OCI-LY7 (cell line): ENCODE measurements around the gene CDK5R2. TPM values are rescaled to one million over a fixed set of nuclear protein-coding genes. Genes with fewer than 3 reads are reported as not detected.
"Not testable (repeated sequence)": the region's sequence is repeated elsewhere in the genome, so short reads cannot be mapped to it uniquely, and the experiment has no call there.

ENCODE experiments used
- BruUV-seq: library from RNA; stranded (reverse); fragments of 400-500 nt; replicated peaks from 2 replicates; lab custom pipeline; 2021; lab: Mats Ljungman, UMichigan
- CTCF ChIA-PET: fragments of 300-600 bp; sonication (Branson Sonifier 250); formaldehyde crosslinking; loops from one replicate; lab custom pipeline; 2022; ENCODE audit warnings: antibody characterized with exemption; ENCODE audit not compliant: unreplicated experiment; lab: Charles Lee
- POLR2A ChIA-PET: fragments of 300-600 bp; sonication (Branson Sonifier 250); formaldehyde crosslinking; loops from one replicate; lab custom pipeline; 2022; ENCODE audit warnings: antibody characterized with exemption; lab: Charles Lee
- DNase-seq: peaks from one replicate; pipeline ENCODE4 v3.0.0-alpha.2; 2015; ENCODE audit warnings: low spot score
- H2AFZ ChIP-seq: fragments of 200-600 bp; sonication (generic), shearing (Covaris generic); 2 replicates; pipeline ENCODE4 v1.6.1; 2014; ENCODE audit warnings: mild to moderate bottlenecking, antibody characterized with exemption, low read length, moderate library complexity
- H3K27ac ChIP-seq: fragments of 200-600 bp; sonication (generic); 2 replicates; pipeline ENCODE4 v1.5.1; 2014; ENCODE audit warnings: mixed run types, low read depth, mild to moderate bottlenecking, moderate library complexity, low read length, inconsistent platforms; ENCODE audit not compliant: poor library complexity, severe bottlenecking
- H3K36me3 ChIP-seq: fragments of 200-600 bp; sonication (generic); 2 replicates; pipeline ENCODE4 v1.6.1; 2014; ENCODE audit warnings: mild to moderate bottlenecking, antibody characterized with exemption, low read length, moderate library complexity, mixed read lengths; ENCODE audit not compliant: insufficient read depth
- H3K4me1 ChIP-seq: fragments of 200-600 bp; sonication (generic); 2 replicates; pipeline ENCODE4 v1.5.1; 2014; ENCODE audit warnings: mild to moderate bottlenecking, low read length; ENCODE audit not compliant: insufficient read depth, poor library complexity, severe bottlenecking
- H3K4me2 ChIP-seq: fragments of 200-600 bp; sonication (generic); 2 replicates; pipeline ENCODE4 v1.6.1; 2014; ENCODE audit warnings: mild to moderate bottlenecking, low read length
- H3K4me3 ChIP-seq: fragments of 200-600 bp; sonication (generic); 2 replicates; pipeline ENCODE4 v1.5.1; 2014; ENCODE audit warnings: mild to moderate bottlenecking, low read depth, low read length; ENCODE audit not compliant: poor library complexity, severe bottlenecking
- H3K79me2 ChIP-seq: fragments of 200-600 bp; sonication (generic); 2 replicates; pipeline ENCODE4 v1.6.1; 2016; ENCODE audit warnings: low read depth, mild to moderate bottlenecking, low read length, moderate library complexity, mixed read lengths; ENCODE audit not compliant: insufficient read depth
- H3K9me2 ChIP-seq: fragments of 200-600 bp; sonication (generic); 2 replicates; pipeline ENCODE4 v1.6.1; 2016; ENCODE audit warnings: mild to moderate bottlenecking, low read length, mixed read lengths; ENCODE audit not compliant: insufficient read depth
- H3K9me3 ChIP-seq: fragments of 200-600 bp; sonication (generic); 2 replicates; pipeline ENCODE4 v1.6.1; 2014; ENCODE audit warnings: mild to moderate bottlenecking, mixed run types, low read length, mixed read lengths
- H4K20me1 ChIP-seq: fragments of 200-600 bp; sonication (generic); 2 replicates; pipeline ENCODE4 v1.6.1; 2014; ENCODE audit warnings: mild to moderate bottlenecking, antibody characterized with exemption, low read length, moderate library complexity, mixed read lengths; ENCODE audit not compliant: insufficient read depth
- EZH2phosphoT487 ChIP-seq: fragments of 200-600 bp; sonication (generic); IDR thresholded peaks from 2 replicates; pipeline ENCODE4 v1.6.1; 2018; ENCODE audit warnings: low read depth, borderline replicate concordance, mild to moderate bottlenecking, mixed run types, antibody characterized with exemption, low read length, moderate library complexity, mixed read lengths
- intact Hi-C: fragments of 100-400 bp; cut with micrococcal nuclease; formaldehyde crosslinking; loops from one replicate; pipeline ENCODE4 v1.10.0; 2022; ENCODE audit not compliant: unreplicated experiment
- total RNA-seq, 2 experiments: library from RNA; depleted of rRNA in 1 of 2; stranded (reverse); fragments of >200 nt in 1 of 2; shearing (Covaris generic) in 1 of 2; gene quantifications; 2 replicates each; pipeline ENCODE4 v1.2.3, GENCODE V29; 2014 to 2022
- TF ChIP-seq, protein P1 (sequence below): fragments of 200-600 bp; sonication (generic); conservative IDR thresholded peaks from 2 replicates; pipeline ENCODE4 v1.5.1; 2014; ENCODE audit warnings: mild to moderate bottlenecking, antibody characterized with exemption, low read length, moderate library complexity, mixed read lengths

CDK5R2 gene
- total RNA-seq, 2 experiments from 2014 or later, result 0.09 to 0.63 TPM

DNA sequence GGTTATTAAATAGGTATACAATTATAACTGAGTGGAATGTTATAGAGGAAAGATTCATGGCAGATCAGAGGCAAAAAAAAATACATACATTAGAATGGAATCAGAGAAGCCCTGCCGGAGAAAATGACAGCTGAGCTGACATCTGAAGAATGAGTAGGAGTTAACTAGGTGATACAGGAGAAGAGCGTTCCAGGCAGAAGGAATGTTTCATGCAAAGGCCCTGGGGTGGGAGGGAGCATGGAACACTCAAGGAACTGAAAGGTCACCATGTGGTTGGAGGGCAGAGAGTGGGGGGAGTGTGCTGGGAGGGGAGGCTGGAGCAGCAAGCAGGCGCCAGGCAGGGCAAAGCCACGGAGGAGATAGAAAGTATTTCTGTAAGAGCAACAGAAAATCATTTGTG lies 31.6 kb upstream of the CDK5R2 start:
- intact Hi-C loops, result no loop called here
- Histone ChIP-seq H4K20me1 (no peaks in the 10 kb centered on the region), H3K4me3 (no peak overlapping the region), H3K9me3 (peaks cover 9% of the 10 kb centered on the region; the same call in 1 of the 2 replicates), H3K36me3 (no peaks in the 10 kb centered on the region; the same call in 1 of the 2 replicates), H3K79me2 (no peaks in the 10 kb centered on the region), H3K27ac (no peak overlapping the region), H3K4me2 (no peak overlapping the region), H3K4me1 (peaks cover 13% of the 10 kb centered on the region), H3K9me2 (no peaks in the 10 kb centered on the region), H2AFZ (no peak overlapping the region)
- ChIA-PET POLR2A (interaction anchor here (0.6 kb wide), 1 partner anchor 85 kb away, joined by 3 read pairs; no protein-coding TSS in a partner anchor), CTCF (no interaction called here)
- DNase-seq, result no peak
- TF ChIP-seq, protein P1, sequence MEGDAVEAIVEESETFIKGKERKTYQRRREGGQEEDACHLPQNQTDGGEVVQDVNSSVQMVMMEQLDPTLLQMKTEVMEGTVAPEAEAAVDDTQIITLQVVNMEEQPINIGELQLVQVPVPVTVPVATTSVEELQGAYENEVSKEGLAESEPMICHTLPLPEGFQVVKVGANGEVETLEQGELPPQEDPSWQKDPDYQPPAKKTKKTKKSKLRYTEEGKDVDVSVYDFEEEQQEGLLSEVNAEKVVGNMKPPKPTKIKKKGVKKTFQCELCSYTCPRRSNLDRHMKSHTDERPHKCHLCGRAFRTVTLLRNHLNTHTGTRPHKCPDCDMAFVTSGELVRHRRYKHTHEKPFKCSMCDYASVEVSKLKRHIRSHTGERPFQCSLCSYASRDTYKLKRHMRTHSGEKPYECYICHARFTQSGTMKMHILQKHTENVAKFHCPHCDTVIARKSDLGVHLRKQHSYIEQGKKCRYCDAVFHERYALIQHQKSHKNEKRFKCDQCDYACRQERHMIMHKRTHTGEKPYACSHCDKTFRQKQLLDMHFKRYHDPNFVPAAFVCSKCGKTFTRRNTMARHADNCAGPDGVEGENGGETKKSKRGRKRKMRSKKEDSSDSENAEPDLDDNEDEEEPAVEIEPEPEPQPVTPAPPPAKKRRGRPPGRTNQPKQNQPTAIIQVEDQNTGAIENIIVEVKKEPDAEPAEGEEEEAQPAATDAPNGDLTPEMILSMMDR, result no peak
- no peak for TF ChIP-seq EZH2phosphoT487
- BruUV-seq, result no TSS peak

DNA sequence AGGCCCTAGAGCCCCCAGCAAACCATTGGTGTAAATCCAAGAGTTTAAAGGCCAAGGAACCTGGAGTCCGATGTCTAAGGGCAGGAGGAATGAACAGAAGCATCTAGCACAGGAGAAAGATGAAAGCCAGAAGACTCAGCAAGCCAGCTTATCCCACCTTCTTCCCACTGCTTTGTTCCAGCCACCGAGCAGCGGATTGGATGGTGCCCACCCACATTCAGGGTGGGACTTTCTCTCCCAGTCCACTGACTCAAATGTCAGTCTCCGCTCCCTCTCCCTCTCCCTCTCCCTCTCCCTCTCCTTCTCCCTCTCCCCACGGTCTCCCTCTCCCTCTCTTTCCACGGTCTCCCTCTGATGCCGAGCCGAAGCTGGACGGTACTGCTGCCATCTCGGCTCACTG lies 29.0 kb upstream of the CDK5R2 start:
- DNase-seq, H3K4me2 ChIP-seq, H3K4me3 ChIP-seq, POLR2A ChIA-PET, CTCF ChIA-PET, H4K20me1 ChIP-seq, H3K79me2 ChIP-seq, H2AFZ ChIP-seq, H3K36me3 ChIP-seq, H3K9me3 ChIP-seq, H3K4me1 ChIP-seq, H3K27ac ChIP-seq, BruUV-seq, H3K9me2 ChIP-seq, intact Hi-C loops: not testable (repeated sequence)

DNA sequence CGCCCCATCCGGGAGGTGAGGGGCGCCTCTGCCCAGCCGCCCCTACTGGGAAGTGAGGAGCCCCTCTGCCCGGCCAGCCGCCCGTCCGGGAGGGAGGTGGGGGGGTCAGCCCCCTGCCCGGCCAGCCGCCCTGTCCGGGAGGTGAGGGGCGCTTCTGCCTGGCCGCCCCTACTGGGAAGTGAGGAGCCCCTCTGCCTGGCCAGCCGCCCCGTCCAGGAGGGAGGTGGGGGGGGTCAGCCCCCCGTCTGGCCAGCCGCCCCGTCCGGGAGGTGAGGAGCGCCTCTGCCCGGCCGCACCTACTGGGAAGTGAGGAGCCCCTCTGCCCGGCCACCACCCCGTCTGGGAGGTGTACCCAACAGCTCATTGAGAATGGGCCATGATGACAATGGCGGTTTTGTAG lies 27.7 kb upstream of the CDK5R2 start:
- H3K27ac ChIP-seq, H3K79me2 ChIP-seq, H3K4me2 ChIP-seq, H4K20me1 ChIP-seq, BruUV-seq, intact Hi-C loops, H3K9me3 ChIP-seq, H3K4me3 ChIP-seq, DNase-seq, CTCF ChIA-PET, H3K36me3 ChIP-seq, POLR2A ChIA-PET, H3K9me2 ChIP-seq, H3K4me1 ChIP-seq, H2AFZ ChIP-seq: not testable (repeated sequence)
